Chondrocyte (in vitro differentiated cells): ENCODE data around the gene MED14. TPM values are rescaled to one million over a fixed set of nuclear protein-coding genes. Genes with fewer than 3 reads are reported as not detected.
A peak's percentile ranks its signal among the peaks of the same experiment; 100 is the strongest.

Source experiments
- DNase-seq: peaks from one replicate; pipeline ENCODE4 v3.0.0; 2021; ENCODE audit warnings: mixed read lengths, low spot score
- H3K27ac Mint-ChIP-seq: one replicate; pipeline ENCODE4 v1.8.0; 2021; ENCODE audit warnings: mild to moderate bottlenecking, moderate library complexity, mixed read lengths; ENCODE audit not compliant: unreplicated experiment
- H3K27me3 Mint-ChIP-seq: 2 replicates; pipeline ENCODE4 v1.8.0; 2021; ENCODE audit warnings: low read depth, mixed read lengths
- H3K36me3 Mint-ChIP-seq: 2 replicates; pipeline ENCODE4 v1.8.0; 2021; ENCODE audit warnings: low read depth, mixed read lengths
- H3K4me1 Mint-ChIP-seq: 2 replicates; pipeline ENCODE4 v1.8.0; 2021; ENCODE audit warnings: low read depth, mild to moderate bottlenecking, mixed read lengths
- H3K4me3 Mint-ChIP-seq: one replicate; pipeline ENCODE4 v1.8.0; 2021; ENCODE audit warnings: mild to moderate bottlenecking, moderate library complexity, mixed read lengths; ENCODE audit not compliant: unreplicated experiment
- H3K9me3 Mint-ChIP-seq: 2 replicates; pipeline ENCODE4 v1.8.0; 2021; ENCODE audit warnings: low read depth, mixed read lengths
- total RNA-seq: library from RNA; stranded (reverse); gene quantifications from 3 replicates; pipeline ENCODE4 v1.2.1, GENCODE V29; 2021
- TF ChIP-seq, protein P1 (sequence below): fragments of 200-600 bp; sonication (generic); IDR thresholded peaks from 2 replicates; pipeline ENCODE4 v1.5.0; 2021; ENCODE audit warnings: antibody characterized with exemption, mild to moderate bottlenecking, moderate library complexity

MED14 gene
- total RNA-seq, 1 donor from 2014 or later, result 62.9 TPM

GRCh38 chrX:40644821-40645358 is 90.5 kb downstream of the MED14 start:
- Mint-ChIP-seq H3K4me3 (peak overlapping the region; percentile 63), H3K4me1 (peaks cover 30% of the 10 kb centered on the region)

GRCh38 chrX:40644176-40644575 is 91.2 kb downstream of the MED14 start:
- Mint-ChIP-seq H3K27ac (peak overlapping the region; percentile 47), H3K4me1 (peaks cover 30% of the 10 kb centered on the region), H3K4me3 (peak overlapping the region; percentile 47), H3K36me3 (peaks cover 2% of the 10 kb centered on the region), H3K9me3 (peaks cover 2% of the 10 kb centered on the region), H3K27me3 (no peaks in the 10 kb centered on the region)
- DNase-seq, result no peak
- TF ChIP-seq, protein P1, sequence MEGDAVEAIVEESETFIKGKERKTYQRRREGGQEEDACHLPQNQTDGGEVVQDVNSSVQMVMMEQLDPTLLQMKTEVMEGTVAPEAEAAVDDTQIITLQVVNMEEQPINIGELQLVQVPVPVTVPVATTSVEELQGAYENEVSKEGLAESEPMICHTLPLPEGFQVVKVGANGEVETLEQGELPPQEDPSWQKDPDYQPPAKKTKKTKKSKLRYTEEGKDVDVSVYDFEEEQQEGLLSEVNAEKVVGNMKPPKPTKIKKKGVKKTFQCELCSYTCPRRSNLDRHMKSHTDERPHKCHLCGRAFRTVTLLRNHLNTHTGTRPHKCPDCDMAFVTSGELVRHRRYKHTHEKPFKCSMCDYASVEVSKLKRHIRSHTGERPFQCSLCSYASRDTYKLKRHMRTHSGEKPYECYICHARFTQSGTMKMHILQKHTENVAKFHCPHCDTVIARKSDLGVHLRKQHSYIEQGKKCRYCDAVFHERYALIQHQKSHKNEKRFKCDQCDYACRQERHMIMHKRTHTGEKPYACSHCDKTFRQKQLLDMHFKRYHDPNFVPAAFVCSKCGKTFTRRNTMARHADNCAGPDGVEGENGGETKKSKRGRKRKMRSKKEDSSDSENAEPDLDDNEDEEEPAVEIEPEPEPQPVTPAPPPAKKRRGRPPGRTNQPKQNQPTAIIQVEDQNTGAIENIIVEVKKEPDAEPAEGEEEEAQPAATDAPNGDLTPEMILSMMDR, result no peak

More at GRCh38 chrX:40644821-40645358, 90.5 kb downstream of the MED14 start:
- Mint-ChIP-seq H3K27me3 (no peaks in the 10 kb centered on the region), H3K9me3 (peaks cover 2% of the 10 kb centered on the region), H3K27ac (peak overlapping the region; percentile 89), H3K36me3 (peaks cover 2% of the 10 kb centered on the region)
- DNase-seq, result no peak
- TF ChIP-seq, protein P1, result no peak

DNA sequence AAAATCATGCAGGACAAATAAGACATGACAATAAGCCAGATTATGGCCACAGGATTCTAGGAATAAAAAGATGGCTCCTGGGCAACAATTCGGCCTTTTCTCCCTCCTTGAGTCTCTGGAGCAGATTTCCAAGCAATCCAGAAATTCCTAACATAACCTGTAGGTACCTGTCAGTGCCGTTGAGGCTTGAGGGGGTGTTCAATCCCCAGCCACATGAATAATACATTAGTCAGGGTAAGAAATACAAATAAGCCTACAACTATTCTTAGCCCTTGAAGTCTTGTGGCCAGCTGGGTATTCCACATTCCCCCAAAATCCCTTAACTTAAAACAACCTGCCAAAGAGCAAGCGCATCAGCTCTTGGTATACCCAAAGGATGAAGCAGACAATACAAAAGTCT is 97.7 kb downstream of the MED14 start:
- TF ChIP-seq, protein P1, result no peak
- no peak overlapping the region for H3K27ac Mint-ChIP-seq
- H3K27me3 Mint-ChIP-seq, result no peaks in the 10 kb centered on the region
- H3K36me3 Mint-ChIP-seq, result peaks cover 16% of the 10 kb centered on the region
- H3K4me1 Mint-ChIP-seq, result peaks cover 6% of the 10 kb centered on the region
- no peak for DNase-seq
- no peaks in the 10 kb centered on the region for H3K9me3 Mint-ChIP-seq
- H3K4me3 Mint-ChIP-seq, result no peak overlapping the region

DNA sequence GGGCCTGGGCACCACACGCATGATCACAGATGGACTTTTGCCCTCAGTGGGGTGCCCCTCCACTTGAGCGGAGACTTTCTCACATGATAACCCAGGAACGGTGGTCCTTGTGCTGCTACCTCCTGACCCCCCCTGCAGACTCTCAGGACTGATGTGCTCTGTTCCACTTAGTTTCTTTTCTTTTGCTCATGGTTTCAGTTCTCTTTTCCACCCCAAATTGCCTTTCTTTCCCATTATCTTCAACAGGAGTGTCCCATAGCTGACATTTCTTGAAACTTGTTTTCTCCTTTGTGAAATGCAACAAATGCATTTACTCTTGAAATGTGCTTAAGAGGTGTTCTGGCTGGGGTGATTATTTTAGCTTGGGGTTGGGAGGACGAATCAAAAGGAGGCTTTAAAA is 103.1 kb downstream of the MED14 start:
- no peaks in the 10 kb centered on the region for H3K4me1 Mint-ChIP-seq
- no peaks in the 10 kb centered on the region for H3K9me3 Mint-ChIP-seq
- no peak overlapping the region for H3K27ac Mint-ChIP-seq
- TF ChIP-seq, protein P1, result no peak
- no peaks in the 10 kb centered on the region for H3K27me3 Mint-ChIP-seq
- DNase-seq, result no peak
- peaks cover 24% of the 10 kb centered on the region for H3K36me3 Mint-ChIP-seq
- H3K4me3 Mint-ChIP-seq, result no peak overlapping the region

- TF ChIP-seq, protein P1, result no peak
- H3K27ac Mint-ChIP-seq, result no peak overlapping the region
- peaks cover 15% of the 10 kb centered on the region for H3K36me3 Mint-ChIP-seq
- H3K9me3 Mint-ChIP-seq, result peaks cover 3% of the 10 kb centered on the region
- H3K4me1 Mint-ChIP-seq, result no peaks in the 10 kb centered on the region
- no peak overlapping the region for H3K4me3 Mint-ChIP-seq
- DNase-seq, result no peak
- H3K27me3 Mint-ChIP-seq, result no peaks in the 10 kb centered on the region
These were observed 106.8 kb downstream of the MED14 start for GRCh38 chrX:40628506-40628905.
